Astrocyte of the cerebellum (primary cell): ENCODE measurements around the gene EGFLAM.

ENCODE experiments used
- DNase-seq: peaks from one replicate; pipeline ENCODE4 v3.0.0-alpha.2; 2011; ENCODE audit warnings: low read depth
- H3K4me3 ChIP-seq: 2 replicates; pipeline ENCODE4 v1.5.1; 2011; ENCODE audit warnings: mild to moderate bottlenecking, low read depth, low read length, moderate library complexity
- in situ Hi-C: cut with HindIII; loops from 2 replicates; pipeline ENCODE4 v1.10.0; 2017; ENCODE audit warnings: low sequenced_read_pairs
- TF ChIP-seq, protein P1 (sequence below): IDR thresholded peaks from 2 replicates; pipeline ENCODE4 v1.5.1; 2012; ENCODE audit warnings: low read length, low read depth, moderate library complexity, mild to moderate bottlenecking; ENCODE audit errors: missing control alignments

EGFLAM gene

DNA sequence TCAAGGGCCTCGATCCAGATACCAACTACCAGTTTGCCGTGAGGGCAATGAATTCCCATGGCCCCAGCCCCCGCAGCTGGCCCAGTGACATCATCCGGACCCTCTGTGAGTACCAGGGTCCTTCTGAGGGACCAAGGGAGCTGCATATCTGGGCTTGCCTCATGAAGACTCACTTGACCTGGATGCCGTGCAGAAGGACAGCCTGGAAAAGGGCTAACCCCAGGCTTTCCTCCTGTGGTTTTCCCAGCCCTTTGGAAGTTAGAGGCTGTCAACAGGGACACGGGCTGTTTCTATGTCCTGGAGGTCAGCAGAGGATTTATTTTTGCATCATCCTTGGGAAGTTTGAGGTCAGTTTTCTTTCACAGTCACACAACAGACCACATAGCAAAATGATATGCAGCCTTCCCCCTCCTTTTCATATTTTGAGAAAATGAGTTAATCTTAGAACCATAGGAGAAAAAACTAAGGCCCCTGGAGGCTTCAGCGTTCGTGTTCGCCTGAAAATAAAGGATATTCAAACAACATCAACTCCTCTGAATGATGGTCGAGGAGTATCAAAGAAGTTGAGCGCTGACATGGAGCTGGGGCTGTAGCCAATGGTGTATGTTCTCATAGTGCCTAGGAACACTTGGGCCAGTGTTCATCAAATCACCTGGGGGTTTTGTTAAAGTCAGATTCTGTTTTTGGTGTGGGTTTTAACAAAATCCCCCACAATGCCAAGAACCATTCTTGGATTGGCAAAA lies 112.2 kb downstream of the EGFLAM start:
- no peak overlapping the region for H3K4me3 ChIP-seq
- in situ Hi-C loops = no loop called here
- DNase-seq = no peak
- TF ChIP-seq, protein P1, sequence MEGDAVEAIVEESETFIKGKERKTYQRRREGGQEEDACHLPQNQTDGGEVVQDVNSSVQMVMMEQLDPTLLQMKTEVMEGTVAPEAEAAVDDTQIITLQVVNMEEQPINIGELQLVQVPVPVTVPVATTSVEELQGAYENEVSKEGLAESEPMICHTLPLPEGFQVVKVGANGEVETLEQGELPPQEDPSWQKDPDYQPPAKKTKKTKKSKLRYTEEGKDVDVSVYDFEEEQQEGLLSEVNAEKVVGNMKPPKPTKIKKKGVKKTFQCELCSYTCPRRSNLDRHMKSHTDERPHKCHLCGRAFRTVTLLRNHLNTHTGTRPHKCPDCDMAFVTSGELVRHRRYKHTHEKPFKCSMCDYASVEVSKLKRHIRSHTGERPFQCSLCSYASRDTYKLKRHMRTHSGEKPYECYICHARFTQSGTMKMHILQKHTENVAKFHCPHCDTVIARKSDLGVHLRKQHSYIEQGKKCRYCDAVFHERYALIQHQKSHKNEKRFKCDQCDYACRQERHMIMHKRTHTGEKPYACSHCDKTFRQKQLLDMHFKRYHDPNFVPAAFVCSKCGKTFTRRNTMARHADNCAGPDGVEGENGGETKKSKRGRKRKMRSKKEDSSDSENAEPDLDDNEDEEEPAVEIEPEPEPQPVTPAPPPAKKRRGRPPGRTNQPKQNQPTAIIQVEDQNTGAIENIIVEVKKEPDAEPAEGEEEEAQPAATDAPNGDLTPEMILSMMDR = no peak

DNA sequence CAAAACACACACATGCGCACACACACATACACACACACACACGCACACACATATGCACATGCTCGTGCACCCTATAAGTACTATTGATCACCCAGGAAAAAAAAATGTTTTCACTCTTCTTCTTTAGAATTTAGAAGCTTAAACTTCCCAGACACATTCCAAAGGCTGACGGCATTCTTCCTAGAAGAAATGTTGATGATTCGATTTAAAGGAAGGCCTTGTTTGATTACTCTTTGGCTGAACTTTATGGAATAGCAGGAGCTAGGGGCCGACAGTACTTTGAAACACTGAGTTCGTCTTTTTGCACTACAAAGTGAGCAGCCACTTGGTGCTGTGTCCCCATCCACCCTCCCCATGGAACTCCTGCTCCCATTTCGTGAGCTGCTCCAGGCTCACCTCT lies 113.2 kb downstream of the EGFLAM start:
- TF ChIP-seq, protein P1 = no peak
- DNase-seq = no peak
- no peak overlapping the region for H3K4me3 ChIP-seq
- in situ Hi-C loops = no loop called here

DNA sequence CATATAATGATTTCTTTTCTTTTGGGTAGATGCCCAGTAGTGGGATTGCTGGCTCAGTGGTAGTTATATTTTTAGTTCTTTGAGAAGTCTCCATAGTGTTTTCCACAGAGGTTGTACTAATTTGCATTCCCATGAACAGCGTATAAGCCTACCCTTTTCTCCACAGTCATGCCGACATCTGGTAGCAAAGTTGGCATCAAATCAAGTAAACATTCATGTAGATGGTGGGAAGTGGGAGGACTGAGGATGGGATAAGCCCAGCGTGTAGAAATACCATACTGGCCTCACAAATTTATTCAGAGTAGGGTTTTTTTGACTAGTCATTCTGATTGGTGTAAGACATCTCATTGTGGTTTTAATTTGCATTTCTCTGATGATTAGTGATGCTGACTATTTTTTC lies 115.4 kb downstream of the EGFLAM start:
- in situ Hi-C loops = no loop called here
- DNase-seq = peak; percentile 95
- TF ChIP-seq, protein P1 = no peak
- no peak overlapping the region for H3K4me3 ChIP-seq

DNA sequence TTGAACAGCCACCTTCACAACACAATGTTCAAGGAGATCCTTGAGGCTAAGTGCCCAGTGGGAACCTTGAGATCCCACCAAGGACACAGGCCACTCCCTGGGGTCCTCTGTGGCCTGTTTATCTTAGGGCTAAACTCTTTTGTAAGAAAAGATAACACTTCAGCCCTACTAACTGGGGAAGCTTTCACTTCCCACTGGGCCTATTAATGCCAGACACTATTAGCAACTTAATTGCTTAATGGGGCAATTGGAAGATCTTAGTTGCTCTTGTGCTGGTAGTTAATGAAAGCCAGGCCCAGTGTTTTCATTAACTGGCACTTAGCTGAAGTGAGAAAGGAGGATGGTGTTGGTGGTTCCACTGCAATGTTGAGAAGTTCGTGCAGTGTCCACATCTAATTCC lies 117.1 kb downstream of the EGFLAM start:
- in situ Hi-C loops = no loop called here
- no peak overlapping the region for H3K4me3 ChIP-seq
- TF ChIP-seq, protein P1 = no peak
- no peak for DNase-seq

DNA sequence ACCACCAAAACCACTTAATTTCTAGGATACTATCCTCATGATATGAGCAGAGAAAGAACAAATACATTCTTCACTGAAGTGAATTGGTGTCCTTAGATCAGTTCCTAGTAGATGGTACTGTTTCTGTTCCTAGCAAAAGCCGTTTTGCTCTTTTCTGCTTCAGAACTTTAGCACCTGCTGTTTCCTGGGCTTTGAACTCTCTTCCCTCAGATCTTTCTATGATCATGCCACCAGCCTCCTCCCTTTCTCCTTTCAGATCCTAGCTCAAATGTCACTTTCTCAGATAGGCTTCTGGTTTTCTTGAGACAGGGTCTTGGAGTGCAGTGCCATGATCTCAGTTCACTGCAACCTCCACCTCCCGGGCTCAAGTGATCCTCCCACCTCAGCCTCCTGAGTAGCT lies 118.0 kb downstream of the EGFLAM start:
- DNase-seq = no peak
- in situ Hi-C loops = no loop called here
- no peak overlapping the region for H3K4me3 ChIP-seq
- TF ChIP-seq, protein P1 = no peak

DNA sequence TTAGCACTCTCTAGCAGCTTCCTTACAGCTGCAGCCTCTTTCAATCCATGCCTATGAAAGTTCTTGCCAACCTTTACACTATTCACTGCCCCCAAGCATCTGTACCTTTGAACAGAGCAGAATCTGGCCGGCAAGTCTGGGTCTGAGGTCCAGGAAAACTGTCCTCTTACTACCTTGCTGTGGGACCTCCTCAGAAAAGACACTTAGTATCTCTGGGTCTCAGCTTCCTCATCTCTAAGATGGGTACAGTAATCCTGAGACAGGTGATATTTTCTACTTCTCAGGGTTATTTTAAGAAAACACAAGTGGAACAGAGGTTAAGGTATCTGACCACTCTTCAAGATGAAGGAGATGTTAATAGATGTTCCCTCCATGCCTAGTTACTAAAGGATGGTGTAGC lies 120.2 kb downstream of the EGFLAM start:
- no peak overlapping the region for H3K4me3 ChIP-seq
- TF ChIP-seq, protein P1 = no peak
- in situ Hi-C loops = no loop called here
- no peak for DNase-seq
